ENCODE data around the gene RAI1. TPM values are rescaled to one million over a fixed set of nuclear protein-coding genes. Genes with fewer than 3 reads are reported as not detected.
A peak's percentile ranks its signal among the peaks of the same experiment; 100 is the strongest.

Gene RAI1
- total RNA-seq, 2 donors from 2014 or later: 15.8 to 31.0 TPM

- H3K4me1 Mint-ChIP-seq (ENCODE audit: low read depth in 2 of 2): peaks cover 48 to 58% of the 10 kb centered on the region in 2 donors
- H3K27ac Mint-ChIP-seq: peak overlapping the region; percentile 64 to 81
- no peaks in the 10 kb centered on the region for H3K9me3 Mint-ChIP-seq
- H3K27me3 Mint-ChIP-seq: no peaks in the 10 kb centered on the region
- DNase-seq (ENCODE audit: low spot score) (peak; percentile 89), ATAC-seq (peak; percentile 92)
- no peaks in the 10 kb centered on the region for H3K36me3 Mint-ChIP-seq
- peak overlapping the region; percentile 64 for H3K4me3 Mint-ChIP-seq
Observed at GRCh38 chr17:17823433-17824118, 142.3 kb downstream of the RAI1 start.

- DNase-seq (ENCODE audit: low spot score) (no peak), ATAC-seq (peak; percentile 7 to 18)
- peaks cover 41 to 53% of the 10 kb centered on the region in 2 donors for H3K4me1 Mint-ChIP-seq (ENCODE audit: low read depth in 2 of 2)
- H3K27ac Mint-ChIP-seq: peak overlapping the region; percentile 64 to 81
- no peaks in the 10 kb centered on the region for H3K36me3 Mint-ChIP-seq
- peak overlapping the region; percentile 64 for H3K4me3 Mint-ChIP-seq
- no peaks in the 10 kb centered on the region for H3K9me3 Mint-ChIP-seq
- no peaks in the 10 kb centered on the region for H3K27me3 Mint-ChIP-seq
Observed at GRCh38 chr17:17824119-17824782, 143.0 kb downstream of the RAI1 start.

- H3K27ac Mint-ChIP-seq: peak overlapping the region in 1 of 2 donors; percentile 64
Observed at GRCh38 chr17:17824783-17825614, 143.7 kb downstream of the RAI1 start.

GRCh38 chr17:17826342-17826713, 145.1 kb downstream of the RAI1 start:
- no peak for DNase-seq (ENCODE audit: low spot score)
- Mint-ChIP-seq H3K4me1 (ENCODE audit: low read depth in 2 of 2) (peaks cover 34 to 40% of the 10 kb centered on the region in 2 donors), H3K36me3 (no peaks in the 10 kb centered on the region), H3K9me3 (no peaks in the 10 kb centered on the region), H3K27me3 (no peaks in the 10 kb centered on the region), H3K4me3 (peak overlapping the region; percentile 41), H3K27ac (peak overlapping the region; percentile 41 to 76)
- no peak for ATAC-seq

More at GRCh38 chr17:17824783-17825614, 143.7 kb downstream of the RAI1 start:
- DNase-seq (ENCODE audit: low spot score) (no peak), ATAC-seq (no peak)
- no peaks in the 10 kb centered on the region for H3K9me3 Mint-ChIP-seq
- H3K4me3 Mint-ChIP-seq: peak overlapping the region; percentile 64
- H3K36me3 Mint-ChIP-seq: no peaks in the 10 kb centered on the region
- H3K27me3 Mint-ChIP-seq: no peaks in the 10 kb centered on the region
- H3K4me1 Mint-ChIP-seq (ENCODE audit: low read depth in 2 of 2): peaks cover 34 to 45% of the 10 kb centered on the region in 2 donors

GRCh38 chr17:17826942-17827785, 145.9 kb downstream of the RAI1 start:
- DNase-seq (ENCODE audit: low spot score) (no peak), ATAC-seq (no peak)
- H3K4me3 Mint-ChIP-seq: no peak overlapping the region
- peaks cover 34 to 41% of the 10 kb centered on the region in 2 donors for H3K4me1 Mint-ChIP-seq (ENCODE audit: low read depth in 2 of 2)
- peak overlapping the region in 1 of 2 donors; percentile 76 for H3K27ac Mint-ChIP-seq
- H3K9me3 Mint-ChIP-seq: no peaks in the 10 kb centered on the region
- H3K36me3 Mint-ChIP-seq: no peaks in the 10 kb centered on the region
- H3K27me3 Mint-ChIP-seq: no peaks in the 10 kb centered on the region

DNA sequence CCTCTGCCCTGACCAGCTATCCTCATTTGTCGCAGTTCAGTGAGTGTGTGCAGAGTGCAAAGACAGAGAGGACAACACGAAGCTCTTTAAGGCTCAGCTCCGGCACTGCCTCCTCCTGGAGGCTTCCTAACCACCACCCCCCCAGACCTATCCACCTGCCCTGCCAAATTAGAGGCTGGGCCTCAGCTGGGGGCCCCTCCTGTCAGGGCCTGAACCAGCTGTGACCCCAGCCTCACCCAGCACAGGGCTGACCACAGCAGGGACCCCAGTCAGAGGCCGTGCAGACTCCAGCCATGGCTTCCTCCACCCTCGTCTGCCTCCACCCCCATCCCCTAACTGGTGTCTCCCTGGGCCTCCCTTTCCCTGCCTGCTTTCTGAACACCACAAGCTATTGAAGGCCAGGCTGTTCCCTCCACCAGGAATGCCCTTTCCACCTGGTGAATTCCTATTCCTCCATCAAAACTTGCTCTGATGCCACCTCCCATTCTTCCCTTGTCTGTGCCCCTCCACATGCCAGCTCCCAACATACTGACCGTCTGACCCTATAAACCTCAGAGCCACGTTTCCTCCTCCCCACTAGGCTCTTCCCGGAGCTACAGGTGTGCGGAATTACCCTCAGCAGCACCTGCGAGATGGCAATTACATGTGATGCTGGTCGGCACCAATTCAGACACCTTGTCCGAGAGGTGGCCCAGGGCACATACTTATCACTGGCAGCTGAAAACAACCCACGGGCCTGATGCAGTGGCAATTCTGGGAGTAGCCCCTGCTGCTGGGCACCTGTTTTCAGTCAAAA, 146.8 kb downstream of the RAI1 start:
- Mint-ChIP-seq H3K27me3 (no peaks in the 10 kb centered on the region), H3K4me1 (ENCODE audit: low read depth in 2 of 2) (peaks cover 28 to 36% of the 10 kb centered on the region in 2 donors), H3K27ac (peak overlapping the region in 1 of 2 donors; percentile 52), H3K4me3 (no peak overlapping the region), H3K9me3 (no peaks in the 10 kb centered on the region), H3K36me3 (no peaks in the 10 kb centered on the region)
- ATAC-seq (no peak), DNase-seq (ENCODE audit: low spot score) (no peak)

- Mint-ChIP-seq H3K36me3 (no peaks in the 10 kb centered on the region), H3K27ac (no peak overlapping the region), H3K9me3 (no peaks in the 10 kb centered on the region), H3K27me3 (no peaks in the 10 kb centered on the region), H3K4me1 (ENCODE audit: low read depth in 2 of 2) (peaks cover 30 to 32% of the 10 kb centered on the region in 2 donors), H3K4me3 (no peak overlapping the region)
- no peak for ATAC-seq
- no peak for DNase-seq (ENCODE audit: low spot score)
Observed at GRCh38 chr17:17830269-17830567, 149.0 kb downstream of the RAI1 start.

DNA sequence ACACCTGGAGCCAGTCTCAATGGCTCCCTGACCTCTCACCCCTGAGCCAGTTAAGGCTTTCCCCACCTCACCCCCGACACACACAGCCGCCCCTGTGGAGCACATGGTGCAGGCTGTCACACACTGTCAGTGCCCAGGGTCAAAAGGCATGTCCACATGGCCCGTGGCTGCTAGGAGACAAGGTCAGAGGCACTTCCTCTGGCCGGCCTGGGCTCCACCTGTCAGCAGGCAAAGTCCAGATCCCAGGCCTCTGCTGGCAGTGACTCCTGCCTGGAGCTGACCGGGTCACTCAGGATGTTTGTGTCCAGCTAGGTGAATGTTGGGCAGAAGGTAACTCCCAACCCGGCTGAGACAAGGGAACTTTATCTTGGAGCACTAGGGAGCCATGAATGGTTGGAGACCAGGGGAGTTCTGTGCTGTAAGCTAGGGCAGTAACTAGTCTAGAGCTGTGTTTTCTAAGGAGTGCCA, 149.5 kb downstream of the RAI1 start:
- H3K27ac Mint-ChIP-seq: no peak overlapping the region
- no peak overlapping the region for H3K4me3 Mint-ChIP-seq
- H3K4me1 Mint-ChIP-seq (ENCODE audit: low read depth in 2 of 2): peaks cover 32 to 33% of the 10 kb centered on the region in 2 donors
- DNase-seq (ENCODE audit: low spot score) (no peak), ATAC-seq (no peak)
- no peaks in the 10 kb centered on the region for H3K27me3 Mint-ChIP-seq
- no peaks in the 10 kb centered on the region for H3K36me3 Mint-ChIP-seq
- H3K9me3 Mint-ChIP-seq: no peaks in the 10 kb centered on the region

DNA sequence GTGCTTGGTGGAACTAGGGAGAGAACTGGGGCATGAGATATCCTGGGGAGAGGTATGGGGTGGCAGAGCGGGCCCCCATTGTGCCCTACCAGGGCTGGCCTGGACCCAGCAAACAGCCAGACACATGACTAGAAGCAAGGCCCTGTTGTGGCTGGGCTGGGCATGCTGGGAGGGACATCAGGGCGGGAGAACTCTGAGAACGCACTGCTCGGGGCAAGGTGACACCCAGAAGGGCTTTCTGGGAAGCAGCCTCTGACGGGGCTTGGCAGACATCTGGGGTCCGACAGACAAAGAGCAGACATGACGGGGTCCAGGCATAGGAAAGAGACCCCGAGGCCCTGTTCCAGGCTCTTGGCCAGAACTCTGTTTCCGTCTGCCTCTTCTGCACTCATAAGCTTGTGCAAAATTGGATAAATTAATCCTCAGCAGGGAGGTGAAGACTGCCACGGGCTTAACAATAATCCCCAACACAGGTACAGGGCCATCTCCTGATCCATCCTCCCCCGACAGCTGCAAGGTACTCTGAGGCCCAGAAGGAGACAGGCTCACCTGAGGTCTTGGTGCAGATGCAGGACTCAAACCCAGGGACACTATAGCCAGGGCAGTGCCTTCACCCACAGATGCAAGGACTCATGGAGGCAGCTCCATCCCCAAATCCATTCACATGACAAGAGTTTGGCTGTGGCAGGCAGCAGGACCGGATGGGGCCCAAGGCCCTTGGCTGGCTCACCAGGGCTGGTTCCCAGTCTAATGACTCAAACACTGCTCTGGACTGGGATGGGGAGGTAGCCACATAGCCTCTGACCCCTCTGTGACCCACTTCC, 150.2 kb downstream of the RAI1 start:
- H3K36me3 Mint-ChIP-seq: no peaks in the 10 kb centered on the region

GRCh38 chr17:17832032-17832363, 150.7 kb downstream of the RAI1 start:
- H3K9me3 Mint-ChIP-seq: no peaks in the 10 kb centered on the region
- H3K27ac Mint-ChIP-seq: no peak overlapping the region
- no peak overlapping the region for H3K4me3 Mint-ChIP-seq
- no peaks in the 10 kb centered on the region for H3K27me3 Mint-ChIP-seq
- peaks cover 23 to 25% of the 10 kb centered on the region in 2 donors for H3K4me1 Mint-ChIP-seq (ENCODE audit: low read depth in 2 of 2)
- H3K36me3 Mint-ChIP-seq: no peaks in the 10 kb centered on the region
- ATAC-seq (no peak), DNase-seq (ENCODE audit: low spot score) (no peak)

More for the DNA sequence above, 150.2 kb downstream of the RAI1 start:
- Mint-ChIP-seq H3K4me1 (ENCODE audit: low read depth in 2 of 2) (peaks cover 28 to 30% of the 10 kb centered on the region in 2 donors), H3K9me3 (no peaks in the 10 kb centered on the region), H3K27me3 (no peaks in the 10 kb centered on the region), H3K4me3 (no peak overlapping the region), H3K27ac (no peak overlapping the region)
- DNase-seq (ENCODE audit: low spot score) (no peak), ATAC-seq (no peak)

- ATAC-seq (no peak), DNase-seq (ENCODE audit: low spot score) (no peak)
- H3K9me3 Mint-ChIP-seq: no peaks in the 10 kb centered on the region
- H3K27ac Mint-ChIP-seq: no peak overlapping the region
- no peaks in the 10 kb centered on the region for H3K36me3 Mint-ChIP-seq
- no peak overlapping the region for H3K4me3 Mint-ChIP-seq
- H3K4me1 Mint-ChIP-seq (ENCODE audit: low read depth in 2 of 2): peaks cover 29 to 31% of the 10 kb centered on the region in 2 donors
- no peaks in the 10 kb centered on the region for H3K27me3 Mint-ChIP-seq
Observed at GRCh38 chr17:17833658-17834357, 152.6 kb downstream of the RAI1 start.

- H3K9me3 Mint-ChIP-seq: no peaks in the 10 kb centered on the region
- H3K36me3 Mint-ChIP-seq: no peaks in the 10 kb centered on the region
- H3K27ac Mint-ChIP-seq: peak overlapping the region; percentile 50 to 59
- H3K27me3 Mint-ChIP-seq: no peaks in the 10 kb centered on the region
- H3K4me3 Mint-ChIP-seq: peak overlapping the region; percentile 65
- ATAC-seq (no peak), DNase-seq (ENCODE audit: low spot score) (no peak)
- H3K4me1 Mint-ChIP-seq (ENCODE audit: low read depth in 2 of 2): peaks cover 31 to 35% of the 10 kb centered on the region in 2 donors
Observed at GRCh38 chr17:17834974-17835373, 153.7 kb downstream of the RAI1 start.
